HL-60 (cell line): ENCODE measurements around the gene PLOD1.

Experiments used
- DNase-seq, 2 experiments: peaks; one replicate each; pipeline ENCODE4 v3.0.0-alpha.2; 2010 to 2020; ENCODE audit warnings: low read depth in 1 of 2, low spot score in 1 of 2
- H3K27ac ChIP-seq: fragments of 250-450 bp; sonication (Bioruptor Pico); replicated peaks from 2 replicates; pipeline ENCODE4 v1.5.1; 2020; ENCODE audit warnings: mild to moderate bottlenecking, moderate library complexity
- H3K27me3 ChIP-seq: fragments of 250-450 bp; sonication (Bioruptor Pico); 2 replicates; pipeline ENCODE4 v1.5.1; 2021; ENCODE audit warnings: mild to moderate bottlenecking, moderate library complexity; ENCODE audit not compliant: insufficient read depth, poor library complexity, severe bottlenecking
- H3K4me3 ChIP-seq: replicated peaks from 2 replicates; pipeline ENCODE4 v1.5.1; 2011; ENCODE audit warnings: mild to moderate bottlenecking, control low read depth, low read length; ENCODE audit not compliant: insufficient read depth
- CTCF ChIP-seq: IDR thresholded peaks from one replicate; pipeline ENCODE4 v1.5.1; 2011; ENCODE audit warnings: low read length, control low read depth, inconsistent platforms; ENCODE audit not compliant: insufficient read depth
- GABPA ChIP-seq: IDR thresholded peaks from 2 replicates; pipeline ENCODE4 v1.6.1; 2012; ENCODE audit warnings: low read depth
- POLR2AphosphoS5 ChIP-seq: IDR thresholded peaks from 2 replicates; pipeline ENCODE4 v1.6.1; 2012; ENCODE audit warnings: low read depth
- REST ChIP-seq: IDR thresholded peaks from 2 replicates; pipeline ENCODE4 v1.6.1; 2012; ENCODE audit warnings: low read depth; ENCODE audit not compliant: insufficient replicate concordance
- SPI1 ChIP-seq: IDR thresholded peaks from 2 replicates; pipeline ENCODE4 v1.6.1; 2012; ENCODE audit warnings: low read depth, mild to moderate bottlenecking, borderline replicate concordance

The PLOD1 gene

GRCh38 chr1:11944358-11944931, 9.9 kb downstream of the PLOD1 start:
- H3K27ac ChIP-seq: no peak overlapping the region
- no peak for DNase-seq
- H3K4me3 ChIP-seq: no peak overlapping the region
- TF ChIP-seq GABPA (no peak), SPI1 (no peak), REST (no peak), CTCF (no peak), POLR2AphosphoS5 (no peak)
- H3K27me3 ChIP-seq: no peaks in the 10 kb centered on the region

- Histone ChIP-seq H3K4me3 (no peak overlapping the region), H3K27ac (no peak overlapping the region), H3K27me3 (no peaks in the 10 kb centered on the region)
- no peak for TF ChIP-seq REST
- TF ChIP-seq CTCF: no peak
- TF ChIP-seq POLR2AphosphoS5: peak; percentile 36; the same call in 1 of the 2 replicates
- TF ChIP-seq GABPA: no peak
- peak; percentile 31; the same call in 1 of the 2 replicates for TF ChIP-seq SPI1
- DNase-seq: peak in 1 of 2 experiments; percentile 38
These were observed 12.1 kb downstream of the PLOD1 start for GRCh38 chr1:11946647-11947046.

- H3K27ac ChIP-seq: no peak overlapping the region
- TF ChIP-seq GABPA (no peak), REST (no peak), POLR2AphosphoS5 (no peak), SPI1 (no peak), CTCF (no peak)
- no peak overlapping the region for H3K4me3 ChIP-seq
- peak in 1 of 2 experiments; percentile 15 for DNase-seq
- H3K27me3 ChIP-seq: no peaks in the 10 kb centered on the region
These were observed 14.4 kb downstream of the PLOD1 start for GRCh38 chr1:11948822-11949458.
